WTC11 (cell line): ENCODE measurements around the gene MEGF6. TPM values are rescaled to one million over a fixed set of nuclear protein-coding genes. Genes with fewer than 3 reads are reported as not detected.

Experiments
- ATAC-seq: fragments of 200-7000 bp; cut with Tn5 transposase; 2 replicates; pipeline ENCODE4 v1.10.0; 2021; ENCODE audit warnings: mild to moderate bottlenecking, moderate library complexity
- CTCF ChIA-PET: fragments of 300-600 bp; sonication (Branson Sonifier 250); formaldehyde crosslinking; loops from one replicate; lab custom pipeline; 2021; ENCODE audit warnings: antibody characterized with exemption; lab: Charles Lee
- POLR2A ChIA-PET: fragments of 350-600 bp; sonication (Branson Sonifier 250); formaldehyde crosslinking; loops from one replicate; lab custom pipeline; 2021; ENCODE audit warnings: antibody characterized with exemption; lab: Charles Lee
- DNase-seq: peaks from one replicate; pipeline ENCODE4 v3.0.0; 2021; ENCODE audit warnings: low spot score
- H3K27ac Mint-ChIP-seq: 2 replicates; pipeline ENCODE4 v1.8.0; 2021; ENCODE audit warnings: mixed read lengths
- H3K27me3 Mint-ChIP-seq: 2 replicates; pipeline ENCODE4 v1.8.0; 2021; ENCODE audit warnings: low read depth, mild to moderate bottlenecking, moderate library complexity, mixed read lengths
- H3K36me3 Mint-ChIP-seq: 2 replicates; pipeline ENCODE4 v1.8.0; 2021; ENCODE audit warnings: mixed read lengths
- H3K4me1 Mint-ChIP-seq: 2 replicates; pipeline ENCODE4 v1.8.0; 2022; ENCODE audit warnings: mixed read lengths
- H3K4me3 Mint-ChIP-seq: 2 replicates; pipeline ENCODE4 v1.8.0; 2021; ENCODE audit warnings: mild to moderate bottlenecking, moderate library complexity, mixed read lengths
- H3K9me3 Mint-ChIP-seq: 2 replicates; pipeline ENCODE4 v1.8.0; 2021; ENCODE audit warnings: mixed read lengths
- ATF2 ChIP-seq: sonication (generic); formaldehyde crosslinking; IDR thresholded peaks from 2 replicates; pipeline ENCODE4 v1.8.1; 2022; ENCODE audit warnings: low read depth, missing genetic modification reagents, borderline replicate concordance
- ATF3 ChIP-seq: sonication (generic); formaldehyde crosslinking; conservative IDR thresholded peaks from 2 replicates; pipeline ENCODE4 v1.8.1; 2022; ENCODE audit warnings: mild to moderate bottlenecking, missing genetic modification reagents
- ELF4 ChIP-seq: sonication (generic); formaldehyde crosslinking; IDR thresholded peaks from 2 replicates; pipeline ENCODE4 v1.8.1; 2022; ENCODE audit warnings: low read depth, mild to moderate bottlenecking, moderate library complexity, missing genetic modification reagents
- FOXP4 ChIP-seq: sonication (generic); formaldehyde crosslinking; IDR thresholded peaks from 2 replicates; pipeline ENCODE4 v1.8.0; 2022; ENCODE audit warnings: mild to moderate bottlenecking, missing genetic modification reagents
- IRF2 ChIP-seq: sonication (generic); formaldehyde crosslinking; IDR thresholded peaks from 2 replicates; pipeline ENCODE4 v1.8.0; 2022; ENCODE audit warnings: low read depth, missing genetic modification reagents, borderline replicate concordance
- JAZF1 ChIP-seq: fragments of 250-450 bp; sonication (Bioruptor Pico); IDR thresholded peaks from 2 replicates; pipeline ENCODE4 v1.9.0; 2021; ENCODE audit warnings: moderate library complexity, mild to moderate bottlenecking, inconsistent platforms
- MXD4 ChIP-seq: fragments of 250-450 bp; sonication (Bioruptor Pico); IDR thresholded peaks from 2 replicates; pipeline ENCODE4 v1.8.0; 2021; ENCODE audit warnings: mild to moderate bottlenecking, moderate library complexity, borderline replicate concordance
- NFE2L1 ChIP-seq: sonication (generic); formaldehyde crosslinking; IDR thresholded peaks from 2 replicates; pipeline ENCODE4 v1.8.1; 2023; ENCODE audit warnings: missing genetic modification reagents
- NR2C2 ChIP-seq: sonication (generic); formaldehyde crosslinking; IDR thresholded peaks from 2 replicates; pipeline ENCODE4 v1.8.0; 2022; ENCODE audit warnings: mild to moderate bottlenecking, missing genetic modification reagents
- NR3C1 ChIP-seq: sonication (generic); formaldehyde crosslinking; conservative IDR thresholded peaks from 2 replicates; pipeline ENCODE4 v1.8.1; 2023; ENCODE audit warnings: low read depth, mild to moderate bottlenecking, missing genetic modification reagents
- OVOL2 ChIP-seq: fragments of 250-450 bp; sonication (Bioruptor Pico); IDR thresholded peaks from 2 replicates; pipeline ENCODE4 v1.9.0; 2021; ENCODE audit warnings: mild to moderate bottlenecking, borderline replicate concordance
- PREB ChIP-seq: sonication (generic); formaldehyde crosslinking; IDR thresholded peaks from 2 replicates; pipeline ENCODE4 v1.8.1; 2022; ENCODE audit warnings: mild to moderate bottlenecking, missing genetic modification reagents, moderate library complexity, borderline replicate concordance
- SMAD3 ChIP-seq: sonication (generic); formaldehyde crosslinking; IDR thresholded peaks from 2 replicates; pipeline ENCODE4 v1.8.0; 2022; ENCODE audit warnings: missing genetic modification reagents, mild to moderate bottlenecking, borderline replicate concordance
- SOX15 ChIP-seq: fragments of 250-450 bp; sonication (Bioruptor Pico); IDR thresholded peaks from 2 replicates; pipeline ENCODE4 v1.9.0; 2021; ENCODE audit warnings: mild to moderate bottlenecking
- TCF7 ChIP-seq: sonication (generic); formaldehyde crosslinking; IDR thresholded peaks from 2 replicates; pipeline ENCODE4 v1.8.0; 2022; ENCODE audit warnings: mild to moderate bottlenecking, low read depth, missing genetic modification reagents, moderate library complexity
- TEAD4 ChIP-seq: sonication (generic); formaldehyde crosslinking; IDR thresholded peaks from 2 replicates; pipeline ENCODE4 v1.8.0; 2022; ENCODE audit warnings: mild to moderate bottlenecking, missing genetic modification reagents
- ZBTB21 ChIP-seq: sonication (generic); formaldehyde crosslinking; IDR thresholded peaks from 2 replicates; pipeline ENCODE4 v1.8.1; 2023; ENCODE audit warnings: mild to moderate bottlenecking, missing genetic modification reagents, borderline replicate concordance
- ZNF263 ChIP-seq: sonication (generic); formaldehyde crosslinking; IDR thresholded peaks from 2 replicates; pipeline ENCODE4 v1.8.1; 2022; ENCODE audit warnings: low read depth, mild to moderate bottlenecking, moderate library complexity, missing genetic modification reagents
- ZNF671 ChIP-seq: fragments of 250-450 bp; sonication (Bioruptor Pico); IDR thresholded peaks from 2 replicates; pipeline ENCODE4 v1.8.0; 2021; ENCODE audit warnings: mild to moderate bottlenecking
- total RNA-seq: library from RNA; stranded (reverse); gene quantifications from 3 replicates; pipeline ENCODE4 v1.2.3, GENCODE V29; 2021
- TF ChIP-seq, protein P1 (sequence below): sonication (generic); formaldehyde crosslinking; IDR thresholded peaks from 2 replicates; pipeline ENCODE4 v1.8.0; 2023; ENCODE audit warnings: missing genetic modification reagents, mild to moderate bottlenecking, borderline replicate concordance
- TF ChIP-seq, protein P2 (sequence below): fragments of 250-450 bp; sonication (Bioruptor Pico); conservative IDR thresholded peaks from 2 replicates; pipeline ENCODE4 v1.9.0; 2021; ENCODE audit warnings: mild to moderate bottlenecking
- TF ChIP-seq, protein P3 (sequence below): fragments of 250-450 bp; sonication (Bioruptor Pico); IDR thresholded peaks from 2 replicates; pipeline ENCODE4 v1.9.0; 2021; ENCODE audit warnings: moderate library complexity, mild to moderate bottlenecking, inconsistent platforms, borderline replicate concordance

The MEGF6 gene
- total RNA-seq, 1 experiment from 2014 or later: 24.9 TPM

DNA sequence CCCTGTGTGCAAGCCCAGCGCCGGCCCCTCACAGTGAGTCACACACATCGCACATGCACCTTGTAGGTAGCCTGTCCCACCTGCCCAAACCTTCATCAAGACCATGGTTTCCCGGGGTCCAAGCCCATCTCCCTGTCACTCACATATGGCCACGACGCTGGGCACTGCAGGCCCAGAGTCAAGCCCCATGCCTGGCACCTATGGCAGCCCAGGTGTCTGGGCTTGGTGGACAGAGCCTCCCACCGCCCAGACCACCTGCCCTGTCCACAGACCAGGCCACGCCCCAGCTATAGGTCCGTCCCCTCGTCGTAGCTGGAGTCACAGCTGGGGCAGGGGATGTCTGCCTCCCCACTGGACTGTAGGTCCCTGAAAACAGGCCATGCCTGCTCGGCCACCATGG lies 48.2 kb downstream of the MEGF6 start:
- Mint-ChIP-seq H3K27me3 (no peaks in the 10 kb centered on the region; the same call in 1 of the 2 replicates), H3K36me3 (no peaks in the 10 kb centered on the region), H3K4me3 (no peak overlapping the region), H3K27ac (no peak overlapping the region), H3K9me3 (no peaks in the 10 kb centered on the region), H3K4me1 (no peaks in the 10 kb centered on the region)
- TF ChIP-seq ELF4 (no peak), TEAD4 (CRISPR knock-in tag) (no peak), ZBTB21 (no peak), ZNF671 (no peak), NFE2L1 (CRISPR knock-in tag) (no peak), ATF2 (no peak), SOX15 (no peak)
- TF ChIP-seq, protein P1, sequence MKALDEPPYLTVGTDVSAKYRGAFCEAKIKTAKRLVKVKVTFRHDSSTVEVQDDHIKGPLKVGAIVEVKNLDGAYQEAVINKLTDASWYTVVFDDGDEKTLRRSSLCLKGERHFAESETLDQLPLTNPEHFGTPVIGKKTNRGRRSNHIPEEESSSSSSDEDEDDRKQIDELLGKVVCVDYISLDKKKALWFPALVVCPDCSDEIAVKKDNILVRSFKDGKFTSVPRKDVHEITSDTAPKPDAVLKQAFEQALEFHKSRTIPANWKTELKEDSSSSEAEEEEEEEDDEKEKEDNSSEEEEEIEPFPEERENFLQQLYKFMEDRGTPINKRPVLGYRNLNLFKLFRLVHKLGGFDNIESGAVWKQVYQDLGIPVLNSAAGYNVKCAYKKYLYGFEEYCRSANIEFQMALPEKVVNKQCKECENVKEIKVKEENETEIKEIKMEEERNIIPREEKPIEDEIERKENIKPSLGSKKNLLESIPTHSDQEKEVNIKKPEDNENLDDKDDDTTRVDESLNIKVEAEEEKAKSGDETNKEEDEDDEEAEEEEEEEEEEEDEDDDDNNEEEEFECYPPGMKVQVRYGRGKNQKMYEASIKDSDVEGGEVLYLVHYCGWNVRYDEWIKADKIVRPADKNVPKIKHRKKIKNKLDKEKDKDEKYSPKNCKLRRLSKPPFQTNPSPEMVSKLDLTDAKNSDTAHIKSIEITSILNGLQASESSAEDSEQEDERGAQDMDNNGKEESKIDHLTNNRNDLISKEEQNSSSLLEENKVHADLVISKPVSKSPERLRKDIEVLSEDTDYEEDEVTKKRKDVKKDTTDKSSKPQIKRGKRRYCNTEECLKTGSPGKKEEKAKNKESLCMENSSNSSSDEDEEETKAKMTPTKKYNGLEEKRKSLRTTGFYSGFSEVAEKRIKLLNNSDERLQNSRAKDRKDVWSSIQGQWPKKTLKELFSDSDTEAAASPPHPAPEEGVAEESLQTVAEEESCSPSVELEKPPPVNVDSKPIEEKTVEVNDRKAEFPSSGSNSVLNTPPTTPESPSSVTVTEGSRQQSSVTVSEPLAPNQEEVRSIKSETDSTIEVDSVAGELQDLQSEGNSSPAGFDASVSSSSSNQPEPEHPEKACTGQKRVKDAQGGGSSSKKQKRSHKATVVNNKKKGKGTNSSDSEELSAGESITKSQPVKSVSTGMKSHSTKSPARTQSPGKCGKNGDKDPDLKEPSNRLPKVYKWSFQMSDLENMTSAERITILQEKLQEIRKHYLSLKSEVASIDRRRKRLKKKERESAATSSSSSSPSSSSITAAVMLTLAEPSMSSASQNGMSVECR (CRISPR knock-in tag): no peak
- POLR2A ChIA-PET: no interaction called here
- DNase-seq (no peak), ATAC-seq (no peak)
- CTCF ChIA-PET: interaction anchor here (1.0 to 3.3 kb wide), 5 partner anchors 28 to 132 kb away, joined by 3 to 86 read pairs (median 6); no protein-coding TSS in a partner anchor

GRCh38 chr1:3562712-3563111 lies 48.6 kb downstream of the MEGF6 start:
- no peak overlapping the region for H3K4me3 Mint-ChIP-seq

More at GRCh38 chr1:3562712-3563111, 48.6 kb downstream of the MEGF6 start:
- no peaks in the 10 kb centered on the region; the same call in 1 of the 2 replicates for H3K27me3 Mint-ChIP-seq
- TF ChIP-seq TEAD4 (CRISPR knock-in tag): no peak
- no peak for TF ChIP-seq MXD4 (CRISPR knock-in tag)
- TF ChIP-seq ATF3: no peak
- TF ChIP-seq, protein P2, sequence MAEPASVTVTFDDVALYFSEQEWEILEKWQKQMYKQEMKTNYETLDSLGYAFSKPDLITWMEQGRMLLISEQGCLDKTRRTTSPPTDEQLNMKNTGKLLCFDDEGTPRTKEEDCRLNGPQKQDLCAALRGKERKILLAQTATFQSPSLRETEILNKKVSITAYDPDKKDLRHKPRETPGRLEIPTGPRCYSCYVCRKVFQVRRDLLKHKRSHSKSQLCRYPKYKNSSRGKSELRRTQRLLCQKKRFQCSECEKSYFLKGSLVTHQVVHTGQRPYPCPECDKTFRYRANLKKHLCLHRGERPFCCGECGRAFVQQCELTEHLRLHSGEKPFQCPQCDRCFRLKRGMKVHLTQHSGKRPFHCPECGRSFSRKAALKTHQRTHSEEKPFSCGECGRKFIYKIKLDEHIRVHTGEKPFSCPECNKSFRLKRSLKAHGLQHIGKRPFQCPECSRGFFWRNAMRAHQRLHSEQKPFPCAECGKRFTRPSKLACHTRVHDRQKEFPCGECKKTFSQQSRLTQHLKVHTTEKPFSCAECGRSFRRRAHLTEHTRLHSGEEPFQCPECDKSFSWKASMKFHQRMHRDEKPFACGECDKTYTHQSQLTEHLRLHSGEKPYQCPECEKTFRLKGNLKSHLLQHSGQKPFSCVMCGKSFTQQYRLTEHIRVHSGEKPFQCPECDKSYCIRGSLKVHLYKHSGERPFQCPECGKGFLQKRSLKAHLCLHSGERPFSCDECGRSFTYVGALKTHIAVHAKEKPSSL (CRISPR knock-in tag): no peak
- TF ChIP-seq OVOL2: no peak
- TF ChIP-seq SMAD3 (CRISPR knock-in tag): no peak
- no peak for TF ChIP-seq TCF7 (CRISPR knock-in tag)
- no peak for TF ChIP-seq PREB (CRISPR knock-in tag)
- TF ChIP-seq ZNF263 (CRISPR knock-in tag): no peak
- TF ChIP-seq IRF2 (CRISPR knock-in tag): no peak
- TF ChIP-seq NFE2L1 (CRISPR knock-in tag): no peak
- no peak for TF ChIP-seq JAZF1 (CRISPR knock-in tag)
- TF ChIP-seq FOXP4: no peak
- TF ChIP-seq NR3C1 (CRISPR knock-in tag): no peak
- TF ChIP-seq, protein P3, sequence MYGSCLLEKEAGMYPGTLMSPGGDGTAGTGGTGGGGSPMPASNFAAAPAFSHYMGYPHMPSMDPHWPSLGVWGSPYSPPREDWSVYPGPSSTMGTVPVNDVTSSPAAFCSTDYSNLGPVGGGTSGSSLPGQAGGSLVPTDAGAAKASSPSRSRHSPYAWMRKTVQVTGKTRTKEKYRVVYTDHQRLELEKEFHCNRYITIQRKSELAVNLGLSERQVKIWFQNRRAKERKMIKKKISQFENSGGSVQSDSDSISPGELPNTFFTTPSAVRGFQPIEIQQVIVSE (CRISPR knock-in tag): no peak
- TF ChIP-seq NR2C2: no peak
- TF ChIP-seq, all 79 proteins: peak for 0
- Mint-ChIP-seq H3K9me3 (no peaks in the 10 kb centered on the region), H3K4me1 (no peaks in the 10 kb centered on the region), H3K27ac (no peak overlapping the region), H3K36me3 (no peaks in the 10 kb centered on the region)
- ATAC-seq: no peak
- no peak for DNase-seq
- POLR2A ChIA-PET: no interaction called here
- CTCF ChIA-PET: interaction anchor here (1.0 to 3.3 kb wide), 2 partner anchors 29 to 56 kb away, joined by 3 to 20 read pairs; no protein-coding TSS in a partner anchor
